LNCaP clone FGC (cell line): ENCODE measurements around the gene SRGAP3.

Source experiments
- DNase-seq: peaks from one replicate; pipeline ENCODE4 v3.0.0-alpha.2; 2011; ENCODE audit warnings: low read depth
- H3K4me3 ChIP-seq: 2 replicates; pipeline ENCODE4 v1.5.1; 2011; ENCODE audit warnings: mild to moderate bottlenecking, low read depth, low read length, control low read depth
- TF ChIP-seq, protein P1 (sequence below): IDR thresholded peaks from 2 replicates; pipeline ENCODE4 v1.5.1; 2012; ENCODE audit warnings: mild to moderate bottlenecking; ENCODE audit not compliant: control insufficient read depth, insufficient read depth; ENCODE audit errors: extremely low read depth

SRGAP3 gene

DNA sequence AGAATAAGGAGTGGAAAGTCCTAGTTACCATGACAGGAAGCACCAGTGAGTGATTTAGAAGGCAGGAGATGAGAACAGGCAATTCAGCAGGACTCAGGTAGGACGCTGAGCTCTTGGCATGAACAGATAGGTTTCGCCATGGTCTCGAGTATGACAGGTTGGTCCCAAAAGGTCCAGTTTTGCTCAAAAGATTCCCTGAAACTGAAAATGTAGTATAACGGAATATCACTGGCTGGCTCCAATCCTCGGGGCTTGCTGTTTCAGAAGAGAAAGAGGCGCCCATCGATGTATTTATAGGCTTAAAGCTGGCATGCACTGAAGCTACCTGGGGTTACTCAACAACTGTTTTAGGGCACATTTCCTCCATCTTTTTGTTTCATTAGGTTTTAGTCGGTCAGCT lies 59.2 kb downstream of the SRGAP3 start:
- no peak for DNase-seq
- TF ChIP-seq, protein P1, sequence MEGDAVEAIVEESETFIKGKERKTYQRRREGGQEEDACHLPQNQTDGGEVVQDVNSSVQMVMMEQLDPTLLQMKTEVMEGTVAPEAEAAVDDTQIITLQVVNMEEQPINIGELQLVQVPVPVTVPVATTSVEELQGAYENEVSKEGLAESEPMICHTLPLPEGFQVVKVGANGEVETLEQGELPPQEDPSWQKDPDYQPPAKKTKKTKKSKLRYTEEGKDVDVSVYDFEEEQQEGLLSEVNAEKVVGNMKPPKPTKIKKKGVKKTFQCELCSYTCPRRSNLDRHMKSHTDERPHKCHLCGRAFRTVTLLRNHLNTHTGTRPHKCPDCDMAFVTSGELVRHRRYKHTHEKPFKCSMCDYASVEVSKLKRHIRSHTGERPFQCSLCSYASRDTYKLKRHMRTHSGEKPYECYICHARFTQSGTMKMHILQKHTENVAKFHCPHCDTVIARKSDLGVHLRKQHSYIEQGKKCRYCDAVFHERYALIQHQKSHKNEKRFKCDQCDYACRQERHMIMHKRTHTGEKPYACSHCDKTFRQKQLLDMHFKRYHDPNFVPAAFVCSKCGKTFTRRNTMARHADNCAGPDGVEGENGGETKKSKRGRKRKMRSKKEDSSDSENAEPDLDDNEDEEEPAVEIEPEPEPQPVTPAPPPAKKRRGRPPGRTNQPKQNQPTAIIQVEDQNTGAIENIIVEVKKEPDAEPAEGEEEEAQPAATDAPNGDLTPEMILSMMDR: no peak
- no peak overlapping the region for H3K4me3 ChIP-seq

DNA sequence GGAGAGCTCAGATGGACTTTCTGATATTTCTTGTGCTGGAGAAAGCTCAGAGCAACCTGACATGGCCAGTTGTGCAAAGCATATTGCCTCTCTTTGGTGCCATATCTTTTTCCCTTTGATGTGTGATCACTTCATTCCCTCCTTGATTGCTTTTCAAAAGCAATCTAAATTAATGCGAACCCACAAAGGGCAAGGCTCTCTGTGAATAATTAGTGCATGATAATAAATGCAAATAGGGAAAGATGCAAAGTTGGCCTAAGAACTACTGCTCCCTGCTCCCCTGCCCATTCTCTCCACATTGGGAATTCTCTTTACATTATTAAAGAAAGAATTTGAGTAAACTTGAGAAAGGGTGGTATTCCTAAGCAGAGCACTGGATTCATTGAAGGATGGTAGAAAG lies 60.9 kb downstream of the SRGAP3 start:
- TF ChIP-seq, protein P1: no peak
- no peak overlapping the region for H3K4me3 ChIP-seq
- no peak for DNase-seq

DNA sequence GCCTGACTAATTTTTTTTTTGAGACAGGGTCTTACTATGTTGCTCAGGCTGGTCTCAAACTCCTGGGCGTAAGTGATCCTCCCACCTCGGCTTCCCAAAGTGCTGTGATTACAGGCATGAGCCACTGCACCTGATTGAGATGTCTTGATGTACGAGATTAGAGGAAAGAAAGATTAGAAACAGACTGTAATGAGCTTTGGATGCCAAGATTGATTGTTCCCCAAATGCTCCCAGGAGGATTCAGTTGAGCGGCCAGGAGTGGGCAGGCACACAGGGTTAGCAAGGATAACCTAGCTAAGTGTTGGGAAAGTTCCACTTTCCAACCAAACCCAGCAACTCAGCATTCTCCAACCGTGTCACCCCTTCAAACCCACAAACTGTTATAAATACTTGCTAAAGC lies 63.7 kb downstream of the SRGAP3 start:
- H3K4me3 ChIP-seq: no peak overlapping the region
- TF ChIP-seq, protein P1: no peak
- DNase-seq: no peak

DNA sequence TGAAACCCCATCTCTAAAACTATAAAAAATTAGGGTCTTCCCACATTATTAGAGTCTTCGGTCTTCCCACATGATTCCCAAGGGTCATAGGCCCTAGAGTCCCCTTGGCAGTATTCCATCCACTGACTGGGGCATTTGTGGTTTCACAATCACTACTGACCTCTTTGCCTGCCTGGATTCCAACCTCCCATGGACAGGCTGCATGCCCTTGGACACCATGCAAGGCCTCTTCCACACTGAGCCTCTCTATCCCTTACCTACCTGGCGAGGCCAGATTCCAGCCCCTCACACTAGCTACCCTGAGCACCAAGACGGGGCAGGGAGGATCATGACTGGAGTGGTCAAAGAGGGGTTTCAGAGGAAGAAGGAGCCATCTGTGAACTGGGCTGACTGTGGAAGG lies 64.4 kb downstream of the SRGAP3 start:
- TF ChIP-seq, protein P1: no peak
- DNase-seq: no peak
- H3K4me3 ChIP-seq: no peak overlapping the region

DNA sequence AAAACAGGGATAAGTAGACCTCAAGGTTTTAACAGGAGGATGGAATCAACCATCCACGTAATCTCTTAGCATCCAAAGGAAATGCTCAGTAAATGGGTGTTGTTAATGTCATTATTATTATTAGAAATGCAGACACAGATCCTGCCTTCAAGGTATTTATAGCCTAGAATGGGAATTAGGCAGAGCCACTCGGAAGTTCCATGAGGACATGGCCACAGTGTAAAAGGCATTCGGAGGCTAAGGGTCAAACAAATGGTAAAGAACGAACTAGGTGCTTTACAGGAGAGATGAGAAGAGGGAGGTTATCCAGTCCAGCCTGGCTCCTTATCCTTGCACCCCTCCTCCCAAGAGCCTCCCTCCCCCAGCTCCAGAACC lies 65.0 kb downstream of the SRGAP3 start:
- TF ChIP-seq, protein P1: no peak
- DNase-seq: no peak
- H3K4me3 ChIP-seq: no peak overlapping the region

DNA sequence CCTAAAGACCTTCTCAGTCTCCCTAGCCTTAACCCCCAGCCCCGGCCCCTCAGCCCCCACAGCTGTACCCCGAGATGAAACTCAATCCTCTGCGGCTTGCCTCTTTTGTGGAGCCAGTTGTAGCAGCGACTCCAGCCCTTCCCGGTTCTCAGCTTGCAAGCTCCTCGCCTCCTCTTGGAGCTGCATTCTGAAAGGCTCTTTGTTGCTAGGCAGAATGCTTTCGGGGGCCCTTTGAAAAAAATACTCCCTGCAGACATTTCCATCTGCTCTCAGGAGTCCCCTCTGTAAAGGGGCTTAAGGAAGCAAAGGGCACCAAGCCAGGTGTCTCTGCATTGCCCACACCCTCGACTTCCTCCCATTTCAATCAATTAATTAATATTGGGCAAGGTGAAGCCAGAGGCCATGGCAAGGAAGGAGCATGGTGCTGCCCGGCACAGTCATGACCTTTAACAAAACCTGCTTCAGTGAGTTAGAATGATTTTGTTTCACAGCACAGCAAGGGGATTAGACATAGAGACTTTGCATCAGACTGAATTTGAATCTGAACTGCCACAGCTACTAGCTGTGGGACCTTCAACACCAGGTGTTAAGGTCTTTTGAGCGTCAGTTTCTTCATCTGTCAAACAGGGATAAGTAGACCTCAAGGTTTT lies 65.5 kb downstream of the SRGAP3 start:
- no peak for DNase-seq
- no peak overlapping the region for H3K4me3 ChIP-seq
- TF ChIP-seq, protein P1: no peak

DNA sequence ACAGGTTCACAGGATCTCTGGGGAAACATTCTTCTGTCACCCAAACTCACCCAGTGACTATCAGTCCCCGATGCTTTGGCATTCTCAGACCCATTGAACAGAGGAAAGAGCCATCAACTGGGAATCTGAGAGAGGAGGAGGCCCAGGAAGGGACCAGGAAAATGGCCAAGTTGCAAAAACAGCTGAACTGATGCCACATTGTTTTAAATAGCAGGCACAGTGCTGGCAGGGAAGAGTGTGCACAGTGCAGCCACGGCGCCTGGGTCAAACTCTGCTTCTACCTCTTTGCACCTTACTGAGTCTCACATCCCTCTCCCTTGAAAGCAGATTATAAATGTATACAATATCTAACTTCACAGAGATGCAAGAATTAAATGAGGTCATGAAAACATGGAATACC lies 66.4 kb downstream of the SRGAP3 start:
- no peak for DNase-seq
- no peak overlapping the region for H3K4me3 ChIP-seq
- TF ChIP-seq, protein P1: no peak
